Heart left ventricle (tissue), 16 donors: ENCODE results near the gene UBALD2. TPM values are rescaled to one million over a fixed set of nuclear protein-coding genes. Genes with fewer than 3 reads are reported as not detected.
A peak's percentile ranks its signal among the peaks of the same experiment; 100 is the strongest.
"Not testable (repeated sequence)": the region's sequence is repeated elsewhere in the genome, so short reads cannot be mapped to it uniquely, and the experiment has no call there.

Experiments used
- ATAC-seq, 4 donors: fragments of 200-7000 bp; cut with Tn5 transposase; one replicate each; pipeline ENCODE4 v1.9.1; 2020 to 2022; ENCODE audit warnings: moderate library complexity in 4 of 4, mild to moderate bottlenecking in 3 of 4, moderate number of reproducible peaks in 1 of 4
- DNase-seq, 5 donors: peaks; one replicate each; pipeline ENCODE4 v3.0.0-alpha.2; 2020
- H3K27ac ChIP-seq, 12 donors: fragments of 200-600 bp; sonication (generic) in 4 of 12; one replicate each; pipeline versions ENCODE4 v1.5.0 to v1.8.0; 2016 to 2022; ENCODE audit warnings: mild to moderate bottlenecking in 2 of 12
- H3K27me3 ChIP-seq, 9 donors: fragments of 200-600 bp; sonication (generic) in 2 of 9; one replicate each; pipeline versions ENCODE4 v1.5.1 to v1.8.0; 2016 to 2022; ENCODE audit warnings: mild to moderate bottlenecking in 3 of 9
- H3K36me3 ChIP-seq, 9 donors: fragments of 200-600 bp; sonication (generic) in 2 of 9; one replicate each; pipeline versions ENCODE4 v1.5.0 to v1.8.0; 2018 to 2022; ENCODE audit warnings: mild to moderate bottlenecking in 2 of 9
- H3K4me1 ChIP-seq, 12 donors: fragments of 200-600 bp; sonication (generic) in 4 of 12; one replicate each; pipeline versions ENCODE4 v1.5.0 to v1.8.0; 2016 to 2022; ENCODE audit warnings: mild to moderate bottlenecking in 3 of 12
- H3K4me3 ChIP-seq, 12 donors: fragments of 200-600 bp; sonication (generic) in 4 of 12; one replicate each; pipeline versions ENCODE4 v1.5.0 to v1.8.0; 2017 to 2022; ENCODE audit warnings: mild to moderate bottlenecking in 9 of 12, moderate library complexity in 4 of 12
- H3K9me3 ChIP-seq, 12 donors: fragments of 200-600 bp; sonication (generic) in 4 of 12; one replicate each; pipeline versions ENCODE4 v1.5.0 to v1.8.0; 2016 to 2022; ENCODE audit warnings: mild to moderate bottlenecking in 1 of 12
- CTCF ChIP-seq, 12 donors: fragments of 200-600 bp; sonication (generic) in 4 of 12; IDR thresholded peaks; one replicate each; pipeline versions ENCODE4 v1.5.0 to v1.8.0; 2018 to 2022; ENCODE audit warnings: antibody characterized with exemption in 12 of 12, mild to moderate bottlenecking in 5 of 12
- POLR2A ChIP-seq, 2 donors: fragments of 450-650 bp; IDR thresholded peaks; one replicate each; pipeline ENCODE4 v1.6.1; 2017; ENCODE audit warnings: antibody characterized with exemption in 2 of 2, mild to moderate bottlenecking in 2 of 2, moderate library complexity in 2 of 2
- WGBS, 4 donors: extraction: QIAGEN DNeasy Blood & Tissue Kit in 2 of 4; methylation state at CpG; one replicate each; pipeline versions ENCODE4 v1.1.5 to v1.1.7; 2013 to 2018; 5-methylcytosine and 5-hydroxymethylcytosine counted together
- intact Hi-C, 10 donors: fragments of 100-400 bp; cut with DNase I; formaldehyde crosslinking; loops; one replicate each; pipeline versions ENCODE4 v1.11.1 to v1.14.2; 2022
- polyA plus RNA-seq, 2 donors: library from polyadenylated mRNA; stranded (reverse); fragments of 200-250 nt; gene quantifications; one replicate each; pipeline ENCODE4 v1.2.3, GENCODE V29; 2013
- total RNA-seq, 9 donors: library from RNA; depleted of rRNA in 2 of 9; stranded (reverse); fragments of >200 nt in 2 of 9; fragmentation: NEBNext Ultra II Directional in 3 of 9; extraction: Animal tissue kit (Norgen Biotek cat#: 25700) in 3 of 9; gene quantifications; one replicate each; pipeline versions ENCODE4 v1.1.0 to v1.2.4, GENCODE V29; 2016 to 2023
- donor health status: ischemic (EF 13 %, LVEDD 7.1; RV severe dilation, severe dysfunction).
- donor health status: healthy with polysubstance abuse.
- donor health status: DM: no; HTN: yes; CAD: no.
- donor health status: DM: no; HTN: no; CAD: no.
- donor health status: ischemic (EF 25% LVEDD 6.9; RV normal size, moderate dysfunction).
- donor health status: ischemic (EF 25% LVEDD 5.7; RV mildly dilated, moderate dysfunction).
- donor health status: healthy.
- donor health status: DM: yes; HTN: yes; CAD: no.
- donor health status: ischemic (EF 35%, LVEDD 5.7; RV mildly dilated, moderate dysfunction).
- donor health status: nonischemic (EF 11% LVEDD 7.7; RV severe dilation, severe dysfunction).
- donor health status: DM: yes; HTN: yes; CAD: no.
- donor health status: PGD.
- donor health status: ischemic (EF 29% LVEDD 5.4; RV normal size, mild dysfunction).
- donor health status: nonischemic (EF 23%, LVEDD 6.1; RV moderate dilation, normal function).

The UBALD2 gene
- total and polyA plus RNA-seq, 11 donors, result 8.5 to 49.8 (median 21.9) TPM

- Histone ChIP-seq H3K27ac (no peak overlapping the region), H3K27me3 (no peaks in the 10 kb centered on the region), H3K9me3 (no peaks in the 10 kb centered on the region), H3K36me3 (no peaks in the 10 kb centered on the region), H3K4me3 (no peak overlapping the region), H3K4me1 (peaks cover 0 to 32% (median 7%) of the 10 kb centered on the region in 12 donors)
- WGBS, 4 donors, result 89 to 93% (median 92%) methylated on average over 5 of the region's 5 CpGs
- TF ChIP-seq CTCF (IDR thresholded peaks at IDR 0.05) (no peak), POLR2A (IDR thresholded peaks at IDR 0.05) (no peak)
- ATAC-seq, result no peak
- no peak for DNase-seq
- intact Hi-C loops, result no loop called here
Observed at GRCh38 chr17:76254275-76254674, 10.9 kb upstream of the UBALD2 start.

- no peak for ATAC-seq
- H3K4me1 ChIP-seq, result peaks cover 0 to 38% (median 9%) of the 10 kb centered on the region in 12 donors
- H3K27ac ChIP-seq, result peak overlapping the region in 1 of 12 donors; percentile 52
- no peaks in the 10 kb centered on the region for H3K36me3 ChIP-seq
- TF ChIP-seq POLR2A (IDR thresholded peaks at IDR 0.05) (no peak), CTCF (IDR thresholded peaks at IDR 0.05) (no peak)
- H3K4me3 ChIP-seq, result no peak overlapping the region
- no peak for DNase-seq
- intact Hi-C loops, result no loop called here
- WGBS, 4 donors, result 77 to 87% (median 84%) methylated on average over 6 of the region's 6 CpGs
- H3K9me3 ChIP-seq, result no peaks in the 10 kb centered on the region
- no peaks in the 10 kb centered on the region for H3K27me3 ChIP-seq
Observed at GRCh38 chr17:76255801-76256429, 9.2 kb upstream of the UBALD2 start.

GRCh38 chr17:76256430-76257050 is 8.6 kb upstream of the UBALD2 start:
- peak in 1 of 5 donors; percentile 1 for DNase-seq
- H3K9me3 ChIP-seq, ATAC-seq, intact Hi-C loops, H3K27me3 ChIP-seq, H3K4me3 ChIP-seq, H3K36me3 ChIP-seq: not testable (repeated sequence)
- H3K4me1 ChIP-seq, result peaks cover 0 to 33% (median 9%) of the 10 kb centered on the region in 12 donors
- WGBS, 4 donors, result 80 to 90% (median 82%) methylated on average over 19 of the region's 19 CpGs
- peak overlapping the region in 1 of 12 donors; percentile 52 for H3K27ac ChIP-seq

GRCh38 chr17:76260220-76260619 is 4.9 kb upstream of the UBALD2 start:
- 93 to 98% (median 95%) methylated on average over 7 of the region's 7 CpGs for WGBS, 4 donors
- TF ChIP-seq CTCF (IDR thresholded peaks at IDR 0.05) (no peak), POLR2A (IDR thresholded peaks at IDR 0.05) (no peak)
- Histone ChIP-seq H3K27me3 (no peaks in the 10 kb centered on the region), H3K9me3 (no peaks in the 10 kb centered on the region), H3K36me3 (no peaks in the 10 kb centered on the region), H3K4me1 (peaks cover 0 to 42% (median 11%) of the 10 kb centered on the region in 12 donors), H3K27ac (no peak overlapping the region), H3K4me3 (no peak overlapping the region)
- ATAC-seq (no peak), DNase-seq (no peak)
- intact Hi-C loops, result no loop called here
